Skeletal muscle satellite cell (primary cell): ENCODE data around the gene USP47.

Experiments used
- H3K27me3 ChIP-seq: 2 replicates; pipeline ENCODE4 v1.7.0; 2013; ENCODE audit warnings: low read length; ENCODE audit not compliant: control insufficient read depth, insufficient read depth
- H3K36me3 ChIP-seq: 2 replicates; pipeline ENCODE4 v1.7.0; 2013; ENCODE audit warnings: mild to moderate bottlenecking, control low read depth, low read length; ENCODE audit not compliant: insufficient read depth
- H3K4me1 ChIP-seq: 2 replicates; pipeline ENCODE4 v1.7.0; 2013; ENCODE audit warnings: low read length; ENCODE audit not compliant: control insufficient read depth, insufficient read depth
- H3K4me2 ChIP-seq: 2 replicates; pipeline ENCODE4 v1.7.0; 2013; ENCODE audit warnings: mild to moderate bottlenecking, low read length
- H3K4me3 ChIP-seq: 2 replicates; pipeline ENCODE4 v1.7.0; 2013; ENCODE audit warnings: low read length
- H3K9ac ChIP-seq: 2 replicates; pipeline ENCODE4 v1.7.0; 2013; ENCODE audit warnings: mild to moderate bottlenecking, low read depth, low read length, moderate library complexity
- H3K9me3 ChIP-seq: replicated peaks from 2 replicates; pipeline ENCODE4 v1.7.0; 2013; ENCODE audit warnings: mild to moderate bottlenecking, control low read depth, low read length

The USP47 gene

DNA sequence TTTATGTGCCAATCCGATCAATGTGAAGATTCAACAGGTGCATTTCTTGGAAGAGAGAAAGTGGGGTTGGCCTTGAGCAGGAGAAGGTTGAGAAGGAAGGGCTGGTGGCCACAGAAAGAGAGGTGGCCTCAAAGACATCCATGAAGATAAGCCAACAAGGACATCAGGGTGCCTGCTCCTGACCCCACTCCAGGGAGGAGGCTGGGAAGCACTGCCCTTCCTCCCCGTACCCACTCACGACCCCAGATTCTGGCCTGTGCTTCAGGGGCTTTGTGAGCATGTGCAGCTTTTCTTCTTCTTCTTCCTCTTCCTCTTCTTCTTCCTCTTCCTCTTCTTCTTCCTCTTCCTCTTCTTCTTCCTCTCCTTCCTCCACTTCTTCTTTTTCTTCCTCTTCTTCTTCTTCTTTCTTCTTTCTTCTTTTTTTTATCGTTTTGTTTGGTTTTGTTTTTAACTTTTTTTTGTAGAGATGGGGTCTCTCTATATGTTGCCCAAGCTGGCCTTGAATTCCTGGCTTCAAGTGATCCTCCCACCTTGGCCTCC, 136.4 kb downstream of the USP47 start:
- Histone ChIP-seq H3K9me3 (no peaks in the 10 kb centered on the region), H3K27me3 (no peaks in the 10 kb centered on the region), H3K36me3 (no peaks in the 10 kb centered on the region), H3K4me3 (no peak overlapping the region), H3K4me1 (peaks cover 88% of the 10 kb centered on the region), H3K9ac (peak overlapping the region; percentile 71), H3K4me2 (no peak overlapping the region)

- H3K4me3 ChIP-seq: no peak overlapping the region
- no peaks in the 10 kb centered on the region for H3K9me3 ChIP-seq
- peak overlapping the region; percentile 60 for H3K9ac ChIP-seq
- H3K27me3 ChIP-seq: no peaks in the 10 kb centered on the region
- no peaks in the 10 kb centered on the region for H3K36me3 ChIP-seq
- peak overlapping the region; percentile 16 for H3K4me2 ChIP-seq
- peaks cover 88% of the 10 kb centered on the region for H3K4me1 ChIP-seq
Measured at GRCh38 chr11:11978792-11979487, 137.2 kb downstream of the USP47 start.

DNA sequence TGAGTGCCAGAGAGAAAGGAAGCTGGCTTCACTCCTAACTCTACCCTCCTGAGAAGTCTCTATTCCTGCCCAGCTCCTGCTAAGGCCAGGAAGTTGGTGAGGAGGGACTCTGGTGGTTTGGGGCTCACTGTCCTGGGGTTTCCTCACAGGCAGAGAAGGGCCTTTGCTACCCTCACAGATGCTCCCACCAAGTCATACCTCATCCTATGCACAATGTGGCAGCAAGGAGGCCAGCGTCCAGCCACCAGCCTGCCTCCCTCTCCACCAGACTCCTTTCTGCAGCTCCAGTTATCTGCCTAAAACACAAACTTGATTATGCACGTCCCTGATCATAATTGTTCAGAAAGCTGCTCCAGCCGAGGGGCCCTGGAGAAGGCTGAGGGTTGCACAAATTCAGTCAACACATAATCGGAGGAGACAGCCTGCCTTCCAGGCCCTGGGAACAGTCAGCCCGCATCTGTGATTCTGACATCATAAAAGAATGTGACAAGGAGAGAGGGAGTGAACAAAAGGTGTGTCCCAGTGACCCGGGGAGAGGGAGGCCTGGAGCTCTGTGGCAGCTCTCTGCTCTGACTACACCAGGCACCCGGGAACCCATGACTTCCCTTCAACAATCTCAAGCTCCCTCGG, 137.8 kb downstream of the USP47 start:
- H3K9ac ChIP-seq: peak overlapping the region; percentile 60

GRCh38 chr11:11980200-11980599, 138.4 kb downstream of the USP47 start:
- peaks cover 83% of the 10 kb centered on the region for H3K4me1 ChIP-seq

More for the DNA sequence above, 137.8 kb downstream of the USP47 start:
- H3K36me3 ChIP-seq: no peaks in the 10 kb centered on the region
- no peaks in the 10 kb centered on the region for H3K9me3 ChIP-seq
- peak overlapping the region; percentile 16 for H3K4me2 ChIP-seq
- H3K27me3 ChIP-seq: no peaks in the 10 kb centered on the region
- no peak overlapping the region for H3K4me3 ChIP-seq
- H3K4me1 ChIP-seq: peaks cover 87% of the 10 kb centered on the region

DNA sequence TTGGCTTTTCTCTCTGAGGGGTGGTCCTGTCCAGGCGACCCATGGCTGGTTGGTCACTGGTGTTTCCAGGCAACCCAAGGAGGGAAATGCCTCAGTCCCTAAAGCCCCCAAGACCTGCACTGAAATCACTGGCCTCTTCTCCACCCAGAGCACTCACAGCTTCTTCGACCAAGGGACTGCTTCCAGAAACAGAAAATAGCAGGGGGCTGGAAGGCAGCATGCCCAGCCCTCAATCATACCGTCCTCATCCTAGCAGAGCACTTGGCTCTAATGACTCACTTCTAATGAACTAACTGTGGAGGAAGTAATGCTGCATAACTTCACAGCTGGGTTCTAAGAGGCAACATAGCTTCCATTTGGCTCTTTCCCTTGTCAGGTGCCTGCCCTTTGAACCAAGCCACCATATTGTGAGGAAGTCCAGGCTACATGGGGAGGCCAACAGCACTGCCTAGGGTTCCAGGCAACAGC, 139.1 kb downstream of the USP47 start:
- no peak overlapping the region for H3K9ac ChIP-seq
- H3K36me3 ChIP-seq: no peaks in the 10 kb centered on the region
- H3K4me3 ChIP-seq: no peak overlapping the region
- no peaks in the 10 kb centered on the region for H3K9me3 ChIP-seq
- H3K4me1 ChIP-seq: peaks cover 83% of the 10 kb centered on the region
- H3K4me2 ChIP-seq: no peak overlapping the region
- H3K27me3 ChIP-seq: no peaks in the 10 kb centered on the region

More at GRCh38 chr11:11980200-11980599, 138.4 kb downstream of the USP47 start:
- no peak overlapping the region for H3K4me3 ChIP-seq
- H3K36me3 ChIP-seq: no peaks in the 10 kb centered on the region
- H3K9ac ChIP-seq: peak overlapping the region; percentile 60
- H3K4me2 ChIP-seq: no peak overlapping the region
- H3K27me3 ChIP-seq: no peaks in the 10 kb centered on the region
- no peaks in the 10 kb centered on the region for H3K9me3 ChIP-seq

DNA sequence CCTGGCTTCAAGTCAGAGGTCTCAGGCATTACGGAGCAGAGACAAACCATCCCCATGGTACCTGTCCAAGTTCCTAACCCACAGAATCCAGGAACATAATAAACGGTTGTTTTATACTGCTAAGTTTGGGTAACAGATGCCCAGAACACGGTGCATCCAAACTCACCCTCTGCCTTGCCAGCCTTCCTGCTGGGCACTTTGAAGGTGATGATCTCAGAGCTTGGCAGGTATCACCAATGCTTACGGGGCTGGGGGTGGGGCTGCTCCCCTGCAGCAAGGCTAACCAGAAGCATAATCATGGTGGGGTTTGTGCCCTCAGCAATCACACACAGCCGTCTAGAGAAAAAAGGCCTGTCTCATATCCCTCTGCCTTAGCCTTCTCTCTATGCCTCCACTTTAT, 139.6 kb downstream of the USP47 start:
- Histone ChIP-seq H3K4me1 (peaks cover 83% of the 10 kb centered on the region), H3K27me3 (no peaks in the 10 kb centered on the region), H3K4me3 (no peak overlapping the region), H3K9ac (no peak overlapping the region), H3K4me2 (no peak overlapping the region), H3K9me3 (no peaks in the 10 kb centered on the region), H3K36me3 (no peaks in the 10 kb centered on the region)

GRCh38 chr11:11981840-11982239, 140.1 kb downstream of the USP47 start:
- H3K9ac ChIP-seq: no peak overlapping the region
- no peaks in the 10 kb centered on the region for H3K9me3 ChIP-seq
- peaks cover 78% of the 10 kb centered on the region for H3K4me1 ChIP-seq
- no peak overlapping the region for H3K4me2 ChIP-seq
- H3K36me3 ChIP-seq: no peaks in the 10 kb centered on the region
- H3K27me3 ChIP-seq: no peaks in the 10 kb centered on the region
- no peak overlapping the region for H3K4me3 ChIP-seq

DNA sequence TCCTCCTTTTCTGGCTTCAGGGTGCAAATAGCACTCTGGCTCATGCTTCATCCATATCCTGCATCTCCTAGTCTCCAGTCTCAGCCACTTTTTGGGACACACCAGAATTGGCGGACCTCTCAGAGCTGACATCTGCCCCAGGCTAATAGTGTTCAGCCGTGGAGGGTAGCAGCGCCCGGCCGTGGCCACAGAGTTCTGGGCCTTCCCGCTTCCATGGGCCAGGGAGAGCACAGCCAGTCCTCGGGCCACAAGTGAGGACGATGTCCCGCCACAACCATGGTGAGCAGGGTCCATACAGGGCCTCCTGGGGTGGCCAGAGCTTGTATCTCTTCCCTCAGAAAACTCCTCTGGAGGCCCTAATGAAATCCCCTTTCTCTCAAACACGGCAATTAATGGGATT, 140.7 kb downstream of the USP47 start:
- no peaks in the 10 kb centered on the region for H3K36me3 ChIP-seq
- peak overlapping the region; percentile 26 for H3K4me2 ChIP-seq
- no peaks in the 10 kb centered on the region for H3K27me3 ChIP-seq
- H3K4me1 ChIP-seq: peaks cover 75% of the 10 kb centered on the region
- H3K4me3 ChIP-seq: no peak overlapping the region
- peak overlapping the region; percentile 28 for H3K9ac ChIP-seq
- H3K9me3 ChIP-seq: no peaks in the 10 kb centered on the region

GRCh38 chr11:11982975-11983374, 141.2 kb downstream of the USP47 start:
- no peak overlapping the region for H3K4me3 ChIP-seq
- no peaks in the 10 kb centered on the region for H3K27me3 ChIP-seq
- peaks cover 75% of the 10 kb centered on the region for H3K4me1 ChIP-seq
- no peaks in the 10 kb centered on the region for H3K9me3 ChIP-seq
- H3K36me3 ChIP-seq: no peaks in the 10 kb centered on the region
- peak overlapping the region; percentile 26 for H3K4me2 ChIP-seq
- peak overlapping the region; percentile 28 for H3K9ac ChIP-seq

DNA sequence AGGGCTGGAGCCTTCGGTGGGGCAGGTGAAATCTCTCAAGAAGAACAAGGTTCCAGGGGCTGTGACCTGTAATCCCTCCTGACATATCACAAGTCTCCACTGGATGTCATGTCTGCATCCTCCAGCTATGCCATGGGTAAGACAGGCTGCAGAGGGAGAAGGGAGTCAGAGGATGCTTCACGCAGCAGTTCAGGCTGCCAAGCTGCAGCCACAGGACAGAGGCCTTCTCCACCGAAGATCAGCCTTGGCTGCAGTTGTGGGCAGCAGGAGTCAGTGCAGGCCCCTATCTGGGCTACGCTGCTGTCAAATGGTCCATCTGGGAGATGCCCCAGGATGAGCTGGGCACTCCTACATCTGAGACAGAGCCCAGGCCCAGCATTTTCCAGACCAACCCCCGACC, 141.7 kb downstream of the USP47 start:
- Histone ChIP-seq H3K4me3 (no peak overlapping the region), H3K4me1 (peaks cover 75% of the 10 kb centered on the region), H3K9ac (no peak overlapping the region)

GRCh38 chr11:11984563-11984962, 142.8 kb downstream of the USP47 start:
- Histone ChIP-seq H3K27me3 (no peaks in the 10 kb centered on the region), H3K9me3 (no peaks in the 10 kb centered on the region), H3K4me1 (peaks cover 67% of the 10 kb centered on the region), H3K9ac (no peak overlapping the region), H3K4me2 (no peak overlapping the region), H3K36me3 (no peaks in the 10 kb centered on the region), H3K4me3 (no peak overlapping the region)

More for the DNA sequence above, 141.7 kb downstream of the USP47 start:
- no peaks in the 10 kb centered on the region for H3K9me3 ChIP-seq
- H3K4me2 ChIP-seq: peak overlapping the region; percentile 26
- no peaks in the 10 kb centered on the region for H3K36me3 ChIP-seq
- H3K27me3 ChIP-seq: no peaks in the 10 kb centered on the region
